ENCODE data around the gene SDK2.

SDK2 gene

GRCh38 chr17:73603971-73604370 lies 40.3 kb downstream of the SDK2 start:
- Histone ChIP-seq H3K4me3 (ENCODE audit: low read length) (no peak overlapping the region), H3K27ac (ENCODE audit: low read length) (no peak overlapping the region), H3K4me1 (ENCODE audit: insufficient read depth, low read length) (no peaks in the 10 kb centered on the region), H3K36me3 (ENCODE audit: insufficient read depth, low read depth, low read length) (no peaks in the 10 kb centered on the region), H3K27me3 (ENCODE audit: insufficient read depth, low read length) (no peaks in the 10 kb centered on the region), H3K9ac (ENCODE audit: low read depth, low read length) (no peak overlapping the region), H3K9me3 (ENCODE audit: insufficient read depth, low read depth, low read length) (no peaks in the 10 kb centered on the region)

- Histone ChIP-seq H3K36me3 (ENCODE audit: insufficient read depth, low read depth, low read length) (no peaks in the 10 kb centered on the region), H3K27ac (ENCODE audit: low read length) (no peak overlapping the region), H3K9me3 (ENCODE audit: insufficient read depth, low read depth, low read length) (no peaks in the 10 kb centered on the region), H3K9ac (ENCODE audit: low read depth, low read length) (no peak overlapping the region), H3K4me3 (ENCODE audit: low read length) (no peak overlapping the region), H3K27me3 (ENCODE audit: insufficient read depth, low read length) (no peaks in the 10 kb centered on the region), H3K4me1 (ENCODE audit: insufficient read depth, low read length) (no peaks in the 10 kb centered on the region)
Observed at GRCh38 chr17:73600103-73600871, 44.0 kb downstream of the SDK2 start.

DNA sequence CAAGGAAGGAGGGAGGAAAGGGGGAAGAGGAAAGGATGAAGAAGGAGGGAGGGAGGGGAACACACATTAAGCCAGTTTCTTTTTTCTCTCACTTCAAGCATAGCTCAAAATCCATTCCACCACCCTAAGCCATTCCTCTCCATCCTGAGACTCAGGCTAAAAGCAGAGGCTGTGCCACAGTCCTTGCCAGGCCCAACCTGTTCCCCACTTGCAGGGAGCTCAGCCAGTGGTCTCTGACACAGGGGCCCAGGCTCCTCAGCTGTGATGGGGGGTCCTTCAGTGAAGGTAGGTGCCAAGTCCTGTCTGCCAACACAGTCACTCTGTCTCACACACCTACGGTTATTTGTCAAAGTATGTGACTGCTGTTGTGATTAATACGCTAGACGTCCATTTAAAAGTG lies 44.6 kb downstream of the SDK2 start:
- Histone ChIP-seq H3K9ac (ENCODE audit: low read depth, low read length) (no peak overlapping the region), H3K9me3 (ENCODE audit: insufficient read depth, low read depth, low read length) (no peaks in the 10 kb centered on the region), H3K27me3 (ENCODE audit: insufficient read depth, low read length) (no peaks in the 10 kb centered on the region), H3K4me1 (ENCODE audit: insufficient read depth, low read length) (no peaks in the 10 kb centered on the region), H3K4me3 (ENCODE audit: low read length) (no peak overlapping the region), H3K27ac (ENCODE audit: low read length) (no peak overlapping the region), H3K36me3 (ENCODE audit: insufficient read depth, low read depth, low read length) (no peaks in the 10 kb centered on the region)

- Histone ChIP-seq H3K4me1 (ENCODE audit: insufficient read depth, low read length) (no peaks in the 10 kb centered on the region), H3K9ac (ENCODE audit: low read depth, low read length) (no peak overlapping the region), H3K27ac (ENCODE audit: low read length) (no peak overlapping the region), H3K4me3 (ENCODE audit: low read length) (no peak overlapping the region), H3K36me3 (ENCODE audit: insufficient read depth, low read depth, low read length) (no peaks in the 10 kb centered on the region), H3K9me3 (ENCODE audit: insufficient read depth, low read depth, low read length) (no peaks in the 10 kb centered on the region), H3K27me3 (ENCODE audit: insufficient read depth, low read length) (no peaks in the 10 kb centered on the region)
Observed at GRCh38 chr17:73598212-73598611, 46.0 kb downstream of the SDK2 start.

- Histone ChIP-seq H3K27ac (ENCODE audit: low read length) (no peak overlapping the region), H3K4me3 (ENCODE audit: low read length) (no peak overlapping the region), H3K9ac (ENCODE audit: low read depth, low read length) (peak overlapping the region; percentile 27), H3K27me3 (ENCODE audit: insufficient read depth, low read length) (no peaks in the 10 kb centered on the region), H3K36me3 (ENCODE audit: insufficient read depth, low read depth, low read length) (no peaks in the 10 kb centered on the region), H3K4me1 (ENCODE audit: insufficient read depth, low read length) (no peaks in the 10 kb centered on the region), H3K9me3 (ENCODE audit: insufficient read depth, low read depth, low read length) (no peaks in the 10 kb centered on the region)
Observed at GRCh38 chr17:73595931-73596330, 48.3 kb downstream of the SDK2 start.

GRCh38 chr17:73595479-73595878 lies 48.8 kb downstream of the SDK2 start:
- Histone ChIP-seq H3K9me3 (ENCODE audit: insufficient read depth, low read depth, low read length) (no peaks in the 10 kb centered on the region), H3K27ac (ENCODE audit: low read length) (no peak overlapping the region), H3K4me1 (ENCODE audit: insufficient read depth, low read length) (no peaks in the 10 kb centered on the region), H3K9ac (ENCODE audit: low read depth, low read length) (peak overlapping the region; percentile 27; the same call in 1 of the 2 replicates), H3K4me3 (ENCODE audit: low read length) (no peak overlapping the region), H3K27me3 (ENCODE audit: insufficient read depth, low read length) (no peaks in the 10 kb centered on the region; the same call in 1 of the 2 replicates), H3K36me3 (ENCODE audit: insufficient read depth, low read depth, low read length) (no peaks in the 10 kb centered on the region)

DNA sequence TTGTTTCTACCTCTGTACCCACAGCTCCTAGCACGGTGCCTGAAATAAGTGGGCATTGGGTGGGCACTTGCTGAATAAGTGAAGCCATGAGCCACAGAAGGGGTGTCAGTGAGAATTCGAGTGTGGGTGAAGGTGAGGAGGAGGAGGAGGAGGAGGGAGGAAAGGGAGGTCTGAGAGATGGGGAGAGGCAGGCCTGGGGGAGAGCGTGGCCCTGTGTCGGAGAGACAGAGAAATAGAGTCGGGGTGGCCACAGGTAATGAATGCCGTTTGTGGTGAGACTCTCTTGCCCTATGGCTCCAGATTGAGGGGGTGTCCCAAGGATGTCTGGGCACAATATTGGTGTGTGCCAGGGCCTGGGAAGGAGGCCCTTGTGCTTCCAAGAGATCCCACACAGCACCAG lies 49.2 kb downstream of the SDK2 start:
- H3K27ac ChIP-seq (ENCODE audit: low read length) = no peak overlapping the region
- H3K9ac ChIP-seq (ENCODE audit: low read depth, low read length) = no peak overlapping the region
- H3K27me3 ChIP-seq (ENCODE audit: insufficient read depth, low read length) = no peaks in the 10 kb centered on the region; the same call in 1 of the 2 replicates
- no peaks in the 10 kb centered on the region for H3K9me3 ChIP-seq (ENCODE audit: insufficient read depth, low read depth, low read length)
- no peaks in the 10 kb centered on the region; the same call in 1 of the 2 replicates for H3K4me1 ChIP-seq (ENCODE audit: insufficient read depth, low read length)
- H3K36me3 ChIP-seq (ENCODE audit: insufficient read depth, low read depth, low read length) = no peaks in the 10 kb centered on the region
- H3K4me3 ChIP-seq (ENCODE audit: low read length) = no peak overlapping the region

DNA sequence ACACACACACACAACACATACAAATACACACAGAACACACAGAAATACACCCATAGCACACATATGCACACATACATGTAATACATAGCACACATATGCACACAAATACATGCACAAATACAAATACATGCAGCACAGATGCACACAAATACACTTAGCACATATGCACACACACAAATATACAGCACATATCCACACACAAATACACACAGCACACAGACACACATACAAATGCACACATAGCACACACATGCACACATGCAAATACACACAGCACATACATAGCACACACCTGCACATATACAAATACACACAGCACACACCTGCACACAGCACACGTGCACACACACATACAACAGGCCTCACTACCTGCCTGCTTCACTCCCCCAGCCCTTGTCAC lies 49.6 kb downstream of the SDK2 start:
- no peak overlapping the region for H3K9ac ChIP-seq (ENCODE audit: low read depth, low read length)
- no peaks in the 10 kb centered on the region for H3K36me3 ChIP-seq (ENCODE audit: insufficient read depth, low read depth, low read length)
- H3K4me3 ChIP-seq (ENCODE audit: low read length) = no peak overlapping the region
- no peaks in the 10 kb centered on the region for H3K9me3 ChIP-seq (ENCODE audit: insufficient read depth, low read depth, low read length)
- H3K27me3 ChIP-seq (ENCODE audit: insufficient read depth, low read length) = no peaks in the 10 kb centered on the region; the same call in 1 of the 2 replicates
- no peaks in the 10 kb centered on the region; the same call in 1 of the 2 replicates for H3K4me1 ChIP-seq (ENCODE audit: insufficient read depth, low read length)
- H3K27ac ChIP-seq (ENCODE audit: low read length) = no peak overlapping the region

- Histone ChIP-seq H3K9me3 (ENCODE audit: insufficient read depth, low read depth, low read length) (no peaks in the 10 kb centered on the region), H3K4me1 (ENCODE audit: insufficient read depth, low read length) (no peaks in the 10 kb centered on the region; the same call in 1 of the 2 replicates), H3K36me3 (ENCODE audit: insufficient read depth, low read depth, low read length) (no peaks in the 10 kb centered on the region), H3K4me3 (ENCODE audit: low read length) (no peak overlapping the region), H3K27me3 (ENCODE audit: insufficient read depth, low read length) (no peaks in the 10 kb centered on the region; the same call in 1 of the 2 replicates), H3K27ac (ENCODE audit: low read length) (no peak overlapping the region), H3K9ac (ENCODE audit: low read depth, low read length) (no peak overlapping the region)
Observed at GRCh38 chr17:73594025-73594424, 50.2 kb downstream of the SDK2 start.

DNA sequence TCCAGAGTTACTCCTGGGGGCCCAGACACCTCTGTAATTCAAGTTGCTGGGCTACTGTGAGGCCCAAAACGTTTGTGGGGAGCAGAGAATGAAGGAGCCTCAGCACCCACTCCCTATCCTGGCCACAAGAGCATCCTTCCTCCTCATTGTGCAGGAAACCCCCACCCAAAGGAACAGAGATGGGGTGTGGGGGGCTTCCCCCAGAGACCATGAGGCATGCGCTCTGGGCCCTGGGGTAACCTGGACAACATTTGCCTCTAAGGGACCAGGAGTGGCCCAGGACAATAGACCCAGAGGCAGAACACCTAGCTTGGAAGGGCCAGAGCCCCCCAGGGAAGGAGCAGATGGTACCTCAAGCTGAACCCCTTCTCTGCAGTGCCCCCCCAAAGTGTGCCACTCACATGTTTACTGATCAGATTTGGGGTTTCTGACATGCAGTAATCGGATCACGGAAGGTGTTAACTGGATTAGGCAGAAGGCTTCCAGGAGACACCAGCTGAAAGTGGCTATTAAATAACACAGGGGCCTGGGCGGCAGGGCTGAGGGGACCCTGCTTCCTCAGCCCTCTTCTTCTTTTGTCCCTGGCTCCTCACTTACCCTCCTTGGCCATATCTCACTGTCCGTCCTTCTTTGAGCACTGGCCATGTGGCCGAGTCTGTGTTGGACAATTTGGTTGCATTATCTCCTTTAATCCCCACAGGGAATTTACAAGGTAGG lies 50.8 kb downstream of the SDK2 start:
- no peaks in the 10 kb centered on the region; the same call in 1 of the 2 replicates for H3K27me3 ChIP-seq (ENCODE audit: insufficient read depth, low read length)
- no peak overlapping the region for H3K4me3 ChIP-seq (ENCODE audit: low read length)
- no peak overlapping the region for H3K27ac ChIP-seq (ENCODE audit: low read length)
- H3K4me1 ChIP-seq (ENCODE audit: insufficient read depth, low read length) = no peaks in the 10 kb centered on the region; the same call in 1 of the 2 replicates
- H3K36me3 ChIP-seq (ENCODE audit: insufficient read depth, low read depth, low read length) = no peaks in the 10 kb centered on the region
- H3K9ac ChIP-seq (ENCODE audit: low read depth, low read length) = no peak overlapping the region
- no peaks in the 10 kb centered on the region for H3K9me3 ChIP-seq (ENCODE audit: insufficient read depth, low read depth, low read length)

DNA sequence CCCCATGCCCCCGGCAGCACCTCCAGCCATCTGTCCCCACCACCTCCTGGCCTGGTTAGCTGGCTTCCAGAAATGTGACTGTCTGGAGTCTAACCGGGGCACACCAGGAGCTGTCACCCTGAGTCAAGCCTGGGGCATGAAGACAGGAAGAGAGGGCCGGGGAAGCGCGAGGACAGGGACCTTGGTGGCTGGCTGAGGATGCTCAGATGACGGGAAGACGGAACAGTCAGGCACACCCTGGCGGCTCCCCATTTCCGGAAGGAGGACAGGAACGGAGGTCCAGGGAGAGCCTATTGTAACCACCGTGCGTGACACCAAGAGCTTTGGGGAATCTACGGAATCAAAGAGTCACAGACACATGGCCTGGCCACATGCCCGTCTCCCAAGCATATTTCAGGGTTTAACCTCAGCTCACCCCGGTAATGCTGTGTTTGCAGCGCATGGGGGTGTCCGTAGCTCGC lies 51.7 kb downstream of the SDK2 start:
- no peaks in the 10 kb centered on the region for H3K9me3 ChIP-seq (ENCODE audit: insufficient read depth, low read depth, low read length)
- H3K4me1 ChIP-seq (ENCODE audit: insufficient read depth, low read length) = no peaks in the 10 kb centered on the region; the same call in 1 of the 2 replicates
- no peaks in the 10 kb centered on the region; the same call in 1 of the 2 replicates for H3K27me3 ChIP-seq (ENCODE audit: insufficient read depth, low read length)
- H3K4me3 ChIP-seq (ENCODE audit: low read length) = no peak overlapping the region
- no peak overlapping the region for H3K9ac ChIP-seq (ENCODE audit: low read depth, low read length)
- H3K27ac ChIP-seq (ENCODE audit: low read length) = no peak overlapping the region
- H3K36me3 ChIP-seq (ENCODE audit: insufficient read depth, low read depth, low read length) = no peaks in the 10 kb centered on the region

DNA sequence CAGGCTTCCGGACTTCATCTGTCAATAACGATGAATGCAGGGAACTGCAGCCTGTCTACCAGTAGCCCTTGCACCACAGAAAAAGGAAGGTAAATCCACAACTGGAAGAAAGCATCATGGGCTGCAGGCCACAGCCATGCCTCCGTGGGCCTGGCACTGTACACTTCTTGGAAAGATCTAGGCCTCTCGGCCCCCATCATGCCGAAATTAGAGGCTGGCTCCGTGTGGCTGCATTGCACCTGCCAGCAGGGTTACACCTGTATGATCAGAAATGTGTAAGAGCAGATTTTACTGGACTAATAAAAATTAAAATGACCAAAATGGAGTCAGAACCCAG lies 52.2 kb downstream of the SDK2 start:
- Histone ChIP-seq H3K9ac (ENCODE audit: low read depth, low read length) (no peak overlapping the region), H3K36me3 (ENCODE audit: insufficient read depth, low read depth, low read length) (no peaks in the 10 kb centered on the region), H3K4me3 (ENCODE audit: low read length) (no peak overlapping the region), H3K27ac (ENCODE audit: low read length) (no peak overlapping the region), H3K4me1 (ENCODE audit: insufficient read depth, low read length) (peaks cover 2% of the 10 kb centered on the region; the same call in 1 of the 2 replicates), H3K27me3 (ENCODE audit: insufficient read depth, low read length) (no peaks in the 10 kb centered on the region; the same call in 1 of the 2 replicates), H3K9me3 (ENCODE audit: insufficient read depth, low read depth, low read length) (no peaks in the 10 kb centered on the region)
